GM12878 (cell line): ENCODE data around the gene LRRC8D. TPM values are rescaled to one million over a fixed set of nuclear protein-coding genes. Genes with fewer than 3 reads are reported as not detected.

ENCODE experiments used
- ATAC-seq: fragments of 200-7000 bp; cut with Tn5 transposase; 3 replicates; pipeline ENCODE4 v1.9.1; 2020; ENCODE audit warnings: mild to moderate bottlenecking, moderate library complexity
- BruUV-seq: library from RNA; stranded (reverse); fragments of 400-500 nt; replicated peaks from 2 replicates; lab custom pipeline; 2021; lab: Mats Ljungman, UMichigan
- CTCF ChIA-PET: fragments of 300-600 bp; sonication (Branson Sonifier 250); formaldehyde crosslinking; extraction: SDS; loops from one replicate; lab custom pipeline; 2021; ENCODE audit warnings: inconsistent platforms; lab: Yijun Ruan, JAX
- POLR2A ChIA-PET: fragments of 350-600 bp; formaldehyde crosslinking; extraction: SDS; loops from one replicate; lab custom pipeline; 2021; ENCODE audit warnings: inconsistent platforms; lab: Charles Lee
- RAD21 ChIA-PET: fragments of 300-600 bp; sonication (Branson Sonifier 250); formaldehyde crosslinking; loops from one replicate; lab custom pipeline; 2023; ENCODE audit warnings: antibody characterized with exemption; ENCODE audit not compliant: unreplicated experiment; lab: Charles Lee
- SMC1A ChIA-PET: fragments of 300-600 bp; sonication (Branson Sonifier 250); formaldehyde crosslinking; loops from one replicate; lab custom pipeline; 2023; ENCODE audit not compliant: unreplicated experiment, uncharacterized antibody; lab: Charles Lee
- DNase-seq: peaks from one replicate; pipeline ENCODE4 v3.0.0-alpha.2; 2011; ENCODE audit warnings: low read depth, low spot score
- FAIRE-seq: peaks from 3 replicates; lab custom pipeline; 2011; peaks lifted over from hg19 to GRCh38; lab: Jason Lieb, UNC
- H2AFZ ChIP-seq: 2 replicates; pipeline ENCODE4 v1.6.0; 2011; ENCODE audit warnings: low read depth, low read length, control low read depth; ENCODE audit not compliant: control insufficient read depth
- H3K27ac ChIP-seq: 2 replicates; pipeline ENCODE4 v1.5.1; 2011; ENCODE audit warnings: control low read depth; ENCODE audit not compliant: control insufficient read depth, insufficient read depth
- H3K27me3 ChIP-seq, 2 experiments: replicated peaks in 1 of 2; 2 replicates each; pipeline versions ENCODE4 v1.6.0 to v1.6.1; 2011; ENCODE audit warnings: low read length in 1 of 2; ENCODE audit not compliant: control insufficient read depth in 2 of 2, insufficient read depth in 2 of 2
- H3K36me3 ChIP-seq, 2 experiments: 2 replicates each; pipeline ENCODE4 v1.5.1; 2011; ENCODE audit warnings: low read length in 1 of 2; ENCODE audit not compliant: control insufficient read depth in 2 of 2, insufficient read depth in 2 of 2
- H3K4me1 ChIP-seq: 2 replicates; pipeline ENCODE4 v1.6.1; 2011; ENCODE audit warnings: mild to moderate bottlenecking, low read length, moderate library complexity, mixed read lengths; ENCODE audit not compliant: control insufficient read depth, insufficient read depth
- H3K4me2 ChIP-seq: 2 replicates; pipeline ENCODE4 v1.6.0; 2011; ENCODE audit warnings: control low read depth; ENCODE audit not compliant: control insufficient read depth, insufficient read depth
- H3K4me3 ChIP-seq: fragments of 200-600 bp; sonication (generic); 2 replicates; pipeline ENCODE4 v1.5.1; 2016
- H3K79me2 ChIP-seq: 2 replicates; pipeline ENCODE4 v1.6.0; 2011; ENCODE audit warnings: low read length; ENCODE audit not compliant: control insufficient read depth, insufficient read depth
- H3K9ac ChIP-seq: 2 replicates; pipeline ENCODE4 v1.8.0; 2011; ENCODE audit warnings: low read length, control low read depth, mixed read lengths; ENCODE audit not compliant: control insufficient read depth, insufficient read depth
- H3K9me3 ChIP-seq: replicated peaks from 3 replicates; pipeline ENCODE4 v1.5.1; 2011; ENCODE audit warnings: mild to moderate bottlenecking, low read length; ENCODE audit not compliant: control insufficient read depth, insufficient read depth
- H4K20me1 ChIP-seq: 2 replicates; pipeline ENCODE4 v1.6.0; 2011; ENCODE audit not compliant: control insufficient read depth, insufficient read depth
- BMI1 ChIP-seq: fragments of 450-650 bp; IDR thresholded peaks from 2 replicates; pipeline ENCODE4 v1.6.1; 2016; ENCODE audit warnings: mild to moderate bottlenecking, moderate library complexity, borderline replicate concordance
- E2F4 ChIP-seq: IDR thresholded peaks from 2 replicates; pipeline ENCODE4 v1.6.1; 2012; ENCODE audit warnings: low read depth, low read length, improper control_type of control experiment
- ELK1 ChIP-seq: IDR thresholded peaks from 2 replicates; pipeline ENCODE4 v1.6.1; 2012; ENCODE audit warnings: low read depth, low read length, improper control_type of control experiment
- ETV6 ChIP-seq, 2 experiments: fragments of 450-650 bp in 1 of 2; IDR thresholded peaks in 1 of 2; conservative IDR thresholded peaks in 1 of 2; 2 replicates each; pipeline ENCODE4 v1.6.1; 2014; ENCODE audit warnings: antibody characterized with exemption in 1 of 2, borderline replicate concordance in 1 of 2, low read depth in 1 of 2, mild to moderate bottlenecking in 1 of 2, moderate library complexity in 1 of 2
- HSF1 ChIP-seq: fragments of 150-350 bp; IDR thresholded peaks from 2 replicates; pipeline ENCODE4 v1.6.1; 2014; ENCODE audit warnings: mild to moderate bottlenecking, low read depth, low read length
- IRF4 ChIP-seq: IDR thresholded peaks from 2 replicates; pipeline ENCODE4 v1.6.1; 2011; ENCODE audit warnings: low read depth, low read length
- KAT2A ChIP-seq: conservative IDR thresholded peaks from 2 replicates; pipeline ENCODE4 v1.6.1; 2011; ENCODE audit warnings: low read depth, low read length; ENCODE audit not compliant: control insufficient read depth
- NRF1 ChIP-seq: conservative IDR thresholded peaks from 2 replicates; pipeline ENCODE4 v1.6.1; 2011; ENCODE audit warnings: mild to moderate bottlenecking, low read depth, low read length, improper control_type of control experiment
- RFX5 ChIP-seq: IDR thresholded peaks from 2 replicates; pipeline ENCODE4 v1.6.1; 2011; ENCODE audit warnings: low read depth, low read length, improper control_type of control experiment
- STAT3 ChIP-seq: IDR thresholded peaks from 2 replicates; pipeline ENCODE4 v1.6.1; 2011; ENCODE audit warnings: low read depth, low read length, improper control_type of control experiment
- SUPT20H ChIP-seq: IDR thresholded peaks from 2 replicates; pipeline ENCODE4 v1.6.1; 2011; ENCODE audit warnings: low read depth, mild to moderate bottlenecking, low read length, moderate library complexity, borderline replicate concordance; ENCODE audit not compliant: control insufficient read depth
- WRNIP1 ChIP-seq: IDR thresholded peaks from 2 replicates; pipeline ENCODE4 v1.6.1; 2011; ENCODE audit warnings: low read depth, low read length, improper control_type of control experiment, borderline replicate concordance
- ZNF687 ChIP-seq: fragments of 450-650 bp; IDR thresholded peaks from 2 replicates; pipeline ENCODE4 v1.6.1; 2017; ENCODE audit warnings: mild to moderate bottlenecking, moderate library complexity
- WGBS: methylation state at CpG from one replicate; pipeline ENCODE4 v1.1.6; 2016; ENCODE audit warnings: low lambda C conversion rate; ENCODE audit not compliant: insufficient replicate concordance, insufficient coverage; ENCODE audit errors: missing lambda C conversion rate; 5-methylcytosine and 5-hydroxymethylcytosine counted together
- in situ Hi-C: fragments of 300-500 bp; cut with MboI; formaldehyde crosslinking; loops from 9 replicates; pipeline ENCODE4 v1.14.3; 2018; ENCODE audit warnings: mixed read lengths
- intact Hi-C: fragments of 100-400 bp; cut with micrococcal nuclease; formaldehyde crosslinking; loops from one replicate; pipeline ENCODE4 v1.14.2; 2022; ENCODE audit not compliant: unreplicated experiment
- polyA plus RNA-seq, 11 experiments: library from polyadenylated mRNA; depleted of rRNA in 4 of 11; unstranded in 6 of 11; stranded (reverse) in 5 of 11; fragments of >200 nt; fragmentation: Nextera tagmentation in 4 of 11; fragmentation: Illumina TruSeq in 1 of 11; extraction: Ambion mirVana in 4 of 11; extraction: Trizol in 1 of 11; gene quantifications; 1 replicate in 1 of 11; 2 replicates in 10 of 11; pipeline versions ENCODE4 v1.2.1 to v1.2.3, GENCODE V29; 2011 to 2016; ENCODE audit warnings: inconsistent platforms in 2 of 11, missing spikeins in 2 of 11, low read depth in 1 of 11
- total RNA-seq, 4 experiments: library from RNA; depleted of rRNA in 3 of 4; stranded (reverse); fragments of >200 nt in 3 of 4; fragmentation: Illumina TruSeq in 1 of 4; extraction: Trizol in 1 of 4; gene quantifications; 2 replicates each; pipeline versions ENCODE4 v1.2.1 to v1.2.3, GENCODE V29; 2013 to 2021

Gene LRRC8D
- total and polyA plus RNA-seq, 10 of the 15 experiments (the other 5 are each of a cell fraction or from before 2014, with no cell fraction given) = 5.6 to 44.1 (median 26.8) TPM

- TF ChIP-seq HSF1 (no peak), SUPT20H (no peak), NRF1 (no peak), ETV6 (conservative IDR thresholded peaks at IDR 0.05 in 1 of 2, IDR thresholded peaks at IDR 0.05 in 1 of 2; ENCODE audit: borderline replicate concordance in 1 of 2, low read depth in 1 of 2) (no peak), RFX5 (no peak), STAT3 (no peak), WRNIP1 (no peak), ELK1 (no peak), KAT2A (no peak)
These were observed 98.3 kb downstream of the LRRC8D start (continued) for GRCh38 chr1:89919174-89919573.

GRCh38 chr1:89922911-89923310 is 102.1 kb downstream of the LRRC8D start:
- no TSS peak for BruUV-seq
- Histone ChIP-seq H3K27ac (no peak overlapping the region), H3K79me2 (0 out of 2 replicates have a peak, but pooled peaks cover 3% of the 10 kb centered on the region), H3K36me3 (no peaks in the 10 kb centered on the region; a peak in 1 of 4 replicates), H4K20me1 (no peaks in the 10 kb centered on the region), H3K27me3 (no peaks in the 10 kb centered on the region), H3K9me3 (peaks cover 3% of the 10 kb centered on the region; the same call in 2 of the 3 replicates), H3K4me2 (no peak overlapping the region), H3K4me3 (no peak overlapping the region), H3K9ac (no peak overlapping the region), H3K4me1 (no peaks in the 10 kb centered on the region), H2AFZ (no peak overlapping the region)
- DNase-seq (no peak), ATAC-seq (no peak), FAIRE-seq (no peak)
- in situ Hi-C loops = no loop called here
- POLR2A ChIA-PET = no interaction called here
- intact Hi-C loops = no loop called here
- RAD21 ChIA-PET = no interaction called here
- WGBS = 100% methylated on average over 2 of the region's 2 CpGs
- TF ChIP-seq BMI1 (no peak), IRF4 (no peak), ZNF687 (no peak), E2F4 (no peak), SUPT20H (no peak)
- SMC1A ChIA-PET = interaction anchor here (1.3 kb wide), 1 partner anchor 11 kb away, joined by 3 read pairs; no protein-coding TSS in a partner anchor
- CTCF ChIA-PET = no interaction called here
